B cell (primary cell): ENCODE data around the gene HIVEP1. TPM values are rescaled to one million over a fixed set of nuclear protein-coding genes. Genes with fewer than 3 reads are reported as not detected.
"Not testable (repeated sequence)": the region's sequence is repeated elsewhere in the genome, so short reads cannot be mapped to it uniquely, and the experiment has no call there.

Experiments
- ATAC-seq: fragments of 200-7000 bp; cut with Tn5 transposase; one replicate; pipeline ENCODE4 v1.10.0; 2021; ENCODE audit warnings: low read depth, mild to moderate bottlenecking, moderate number of reproducible peaks, moderate library complexity
- CTCF ChIA-PET: fragments of 350-600 bp; sonication (Branson Sonifier 250); formaldehyde crosslinking; loops from one replicate; lab custom pipeline; 2021; ENCODE audit warnings: antibody characterized with exemption, inconsistent platforms; lab: Charles Lee
- POLR2A ChIA-PET: fragments of 350-600 bp; sonication (Branson Sonifier 250); formaldehyde crosslinking; loops from one replicate; lab custom pipeline; 2021; ENCODE audit warnings: antibody characterized with exemption; lab: Charles Lee
- DNase-seq: peaks from one replicate; pipeline ENCODE4 v3.0.0; 2013
- H2AFZ ChIP-seq: 2 replicates; pipeline ENCODE4 v1.6.1; 2012; ENCODE audit warnings: mild to moderate bottlenecking, low read depth, low read length; ENCODE audit not compliant: insufficient read depth, poor library complexity, severe bottlenecking
- H3K27ac ChIP-seq, 2 donors: 1 replicate in 1 of 2; 2 replicates in 1 of 2; pipeline ENCODE4 v1.5.1; 2012 to 2013; ENCODE audit warnings: low read length in 2 of 2, mild to moderate bottlenecking in 2 of 2, moderate library complexity in 1 of 2
- H3K27me3 ChIP-seq, 4 experiments: fragments of 200-600 bp in 1 of 4; sonication (generic) in 1 of 4; replicated peaks in 1 of 4; 1 replicate in 2 of 4; 2 replicates in 2 of 4; pipeline versions ENCODE4 v1.6.1 to v1.7.0; 2013 to 2016; ENCODE audit warnings: low read length in 3 of 4, mild to moderate bottlenecking in 2 of 4, mixed read lengths in 1 of 4, moderate library complexity in 1 of 4; ENCODE audit not compliant: insufficient read depth in 4 of 4, control insufficient read depth in 3 of 4; ENCODE audit errors: control extremely low read depth in 1 of 4
- H3K36me3 ChIP-seq, 2 experiments: replicated peaks in 1 of 2; 1 replicate in 1 of 2; 2 replicates in 1 of 2; pipeline versions ENCODE4 v1.6.1 to v1.7.1; 2013; ENCODE audit warnings: low read length in 1 of 2; ENCODE audit not compliant: insufficient read depth in 2 of 2, control insufficient read depth in 1 of 2; ENCODE audit errors: control extremely low read depth in 1 of 2, extremely low read depth in 1 of 2
- H3K4me1 ChIP-seq, 2 donors: fragments of 200-600 bp in 1 of 2; sonication (generic) in 1 of 2; 1 replicate in 1 of 2; 2 replicates in 1 of 2; pipeline versions ENCODE4 v1.5.1 to v1.6.1; 2013 to 2017; ENCODE audit warnings: low read length in 2 of 2; ENCODE audit not compliant: control insufficient read depth in 2 of 2, insufficient read depth in 2 of 2
- H3K4me2 ChIP-seq: replicated peaks from 2 replicates; pipeline ENCODE3; 2012; ENCODE audit warnings: mild to moderate bottlenecking, low read depth, low read length; ENCODE audit not compliant: poor library complexity, severe bottlenecking
- H3K4me3 ChIP-seq, 5 experiments: fragments of 200-600 bp in 1 of 5; sonication (generic) in 1 of 5; 1 replicate in 3 of 5; 2 replicates in 2 of 5; pipeline versions ENCODE4 v1.5.1 to v1.7.0; 2011 to 2016; ENCODE audit warnings: low read length in 4 of 5, mild to moderate bottlenecking in 4 of 5, low read depth in 2 of 5, control low read depth in 1 of 5, moderate library complexity in 1 of 5; ENCODE audit not compliant: insufficient read depth in 1 of 5; ENCODE audit errors: control extremely low read depth in 1 of 5, extremely low read depth in 1 of 5
- H3K79me2 ChIP-seq: fragments of 200-600 bp; sonication (generic); one replicate; pipeline ENCODE4 v1.6.0; 2016; ENCODE audit warnings: low read length; ENCODE audit not compliant: control insufficient read depth, insufficient read depth
- H3K9ac ChIP-seq: fragments of 200-600 bp; sonication (generic); 2 replicates; pipeline ENCODE4 v1.6.1; 2017; ENCODE audit warnings: mild to moderate bottlenecking, low read length, moderate library complexity
- H3K9me3 ChIP-seq, 3 donors: one replicate each; pipeline versions ENCODE4 v1.6.1 to v1.7.1; 2013; ENCODE audit warnings: low read length in 2 of 3; ENCODE audit not compliant: control insufficient read depth in 2 of 3, insufficient read depth in 1 of 3; ENCODE audit errors: control extremely low read depth in 1 of 3
- H4K20me1 ChIP-seq: 2 replicates; pipeline ENCODE4 v1.6.0; 2012; ENCODE audit warnings: mild to moderate bottlenecking, low read length; ENCODE audit not compliant: insufficient read depth, control insufficient read depth, poor library complexity, severe bottlenecking
- H3K27ac Mint-ChIP-seq: one replicate; pipeline ENCODE4 v1.8.0; 2021; ENCODE audit warnings: mixed read lengths
- H3K27me3 Mint-ChIP-seq: one replicate; pipeline ENCODE4 v1.8.0; 2021; ENCODE audit warnings: mixed read lengths
- H3K4me1 Mint-ChIP-seq: one replicate; pipeline ENCODE4 v1.8.0; 2021; ENCODE audit warnings: mixed read lengths
- H3K4me3 Mint-ChIP-seq: one replicate; pipeline ENCODE4 v1.8.0; 2021; ENCODE audit warnings: mixed read lengths
- H3K9me3 Mint-ChIP-seq: one replicate; pipeline ENCODE4 v1.8.0; 2022; ENCODE audit warnings: mixed read lengths; ENCODE audit not compliant: insufficient read depth
- CTCF ChIP-seq: fragments of 200-600 bp; IDR thresholded peaks from one replicate; pipeline ENCODE4 v1.8.0; 2022; ENCODE audit warnings: antibody characterized with exemption, mild to moderate bottlenecking
- EZH2 ChIP-seq: IDR thresholded peaks from 2 replicates; pipeline ENCODE4 v1.6.1; 2012; ENCODE audit warnings: borderline replicate concordance, low read depth, mild to moderate bottlenecking, moderate library complexity, low read length; ENCODE audit not compliant: insufficient read depth, poor library complexity, severe bottlenecking
- WGBS: methylation state at CpG from one replicate; pipeline ENCODE4 v1.1.5; 2013; ENCODE audit warnings: missing lambda C conversion rate; ENCODE audit not compliant: insufficient coverage; 5-methylcytosine and 5-hydroxymethylcytosine counted together
- intact Hi-C: fragments of 100-400 bp; cut with micrococcal nuclease; formaldehyde crosslinking; loops from one replicate; pipeline ENCODE4 v1.10.0; 2022
- polyA plus RNA-seq: library from polyadenylated mRNA; depleted of rRNA; stranded (reverse); fragments of >200 nt; gene quantifications from 2 replicates; pipeline ENCODE4 v1.2.3, GENCODE V29; 2012
- total RNA-seq, 2 donors: library from RNA; stranded (reverse); fragments of 120-200 nt in 1 of 2; gene quantifications; 1 replicate in 1 of 2; 2 replicates in 1 of 2; pipeline versions ENCODE4 v1.2.3 to v1.2.4, GENCODE V29; 2013 to 2022

The HIVEP1 gene
- total and polyA plus RNA-seq, 2 donors (not counting 1 experiment from before 2014, with no cell fraction given), result 11.3 to 96.5 TPM

GRCh38 chr6:12174878-12175277 lies 162.8 kb downstream of the HIVEP1 start:
- no peaks in the 10 kb centered on the region for H3K79me2 ChIP-seq
- CTCF ChIA-PET, result no interaction called here
- Mint-ChIP-seq H3K4me1 (no peaks in the 10 kb centered on the region), H3K9me3 (peaks cover 4% of the 10 kb centered on the region), H3K27me3 (no peaks in the 10 kb centered on the region), H3K4me3 (no peak overlapping the region), H3K27ac (no peak overlapping the region)
- POLR2A ChIA-PET, result no interaction called here
- DNase-seq (no peak), ATAC-seq (no peak)
- no peaks in the 10 kb centered on the region for H4K20me1 ChIP-seq
- intact Hi-C loops, result no loop called here
- H3K36me3 ChIP-seq, result no peaks in the 10 kb centered on the region
- no peak overlapping the region for H2AFZ ChIP-seq
- no peak overlapping the region for H3K9ac ChIP-seq
- no peak overlapping the region for H3K4me2 ChIP-seq
- no peaks in the 10 kb centered on the region for H3K27me3 ChIP-seq
- no peaks in the 10 kb centered on the region for H3K4me1 ChIP-seq
- no peak overlapping the region for H3K27ac ChIP-seq
- WGBS, result no CpG with 5 or more reads among the region's 2 CpGs
- TF ChIP-seq CTCF (no peak), EZH2 (no peak)
- H3K9me3 ChIP-seq, result peaks cover 0 to 3% (median 0%) of the 10 kb centered on the region in 3 donors
- no peak overlapping the region for H3K4me3 ChIP-seq

GRCh38 chr6:12175626-12176025 lies 163.5 kb downstream of the HIVEP1 start:
- intact Hi-C loops, result no loop called here
- H3K9me3 Mint-ChIP-seq, result peaks cover 4% of the 10 kb centered on the region
- H3K9me3 ChIP-seq, result peaks cover 0 to 3% (median 0%) of the 10 kb centered on the region in 3 donors
- no peak overlapping the region for H3K4me2 ChIP-seq
- H4K20me1 ChIP-seq, result no peaks in the 10 kb centered on the region
- no peaks in the 10 kb centered on the region for H3K36me3 ChIP-seq
- no peak overlapping the region for H2AFZ ChIP-seq
- no peaks in the 10 kb centered on the region for H3K27me3 ChIP-seq
- H3K4me1 ChIP-seq, result no peaks in the 10 kb centered on the region
- H3K27ac Mint-ChIP-seq, result no peak overlapping the region
- no peak overlapping the region for H3K4me3 Mint-ChIP-seq
- no peak for TF ChIP-seq CTCF
- TF ChIP-seq EZH2, result no peak
- H3K4me1 Mint-ChIP-seq, result no peaks in the 10 kb centered on the region
- ChIA-PET CTCF (no interaction called here), POLR2A (no interaction called here)
- H3K27me3 Mint-ChIP-seq, result no peaks in the 10 kb centered on the region
- no peak overlapping the region for H3K4me3 ChIP-seq
- ATAC-seq (no peak), DNase-seq (no peak)
- no peak overlapping the region for H3K9ac ChIP-seq
- 98% methylated on average over 7 of the region's 8 CpGs for WGBS
- H3K79me2 ChIP-seq, result no peaks in the 10 kb centered on the region
- no peak overlapping the region for H3K27ac ChIP-seq

- H2AFZ ChIP-seq, CTCF ChIA-PET, H3K4me1 ChIP-seq, H3K27ac ChIP-seq, H3K27me3 Mint-ChIP-seq, H3K9ac ChIP-seq, intact Hi-C loops, H3K4me3 Mint-ChIP-seq, DNase-seq, H3K9me3 ChIP-seq, ATAC-seq, H3K4me2 ChIP-seq, H3K4me1 Mint-ChIP-seq, H3K79me2 ChIP-seq, H3K27me3 ChIP-seq, H3K4me3 ChIP-seq, H3K9me3 Mint-ChIP-seq, POLR2A ChIA-PET, H4K20me1 ChIP-seq, H3K27ac Mint-ChIP-seq, H3K36me3 ChIP-seq: not testable (repeated sequence)
- WGBS, result 86% methylated on average over 1 of the region's 3 CpGs
Observed at GRCh38 chr6:12176782-12177181, 164.7 kb downstream of the HIVEP1 start.
